ENCODE measurements around the gene PLXNB1.

DNA sequence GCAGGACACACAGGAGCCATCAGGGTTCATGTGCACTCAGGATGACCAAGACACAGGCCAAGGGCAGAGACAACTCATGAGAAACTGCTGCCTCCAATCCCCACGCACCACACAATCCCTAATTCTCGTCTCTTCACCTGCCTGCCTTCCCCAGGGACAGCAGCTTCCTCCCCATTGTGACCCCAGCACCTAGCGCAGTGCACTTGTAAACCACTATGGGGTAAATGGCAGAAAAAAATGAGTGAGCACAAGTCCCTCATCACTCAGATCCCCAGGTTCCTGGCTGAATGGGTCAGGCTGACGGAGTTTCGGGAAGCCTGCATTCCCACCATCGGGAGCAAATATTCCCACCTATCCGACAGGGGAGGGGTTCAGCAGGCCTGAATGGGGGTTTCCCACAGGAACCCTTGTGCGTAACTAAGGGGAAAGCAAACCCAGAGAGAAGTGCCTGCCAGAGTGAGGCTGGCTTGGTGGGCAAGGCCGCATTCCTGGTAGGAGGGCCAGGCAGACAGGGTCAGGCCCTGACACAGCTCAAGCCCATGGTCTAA is 18.8 kb downstream of the PLXNB1 start:
- TF ChIP-seq TAF1 (IDR thresholded peaks at IDR 0.05; ENCODE audit: borderline replicate concordance, insufficient read depth, low read length) (no peak), SIN3A (IDR thresholded peaks at IDR 0.05; ENCODE audit: borderline replicate concordance, insufficient read depth, low read length) (no peak)

All from PFSK-1 (cell line).